ENCODE data around the gene LRRK2.
"Not testable (repeated sequence)": the region's sequence is repeated elsewhere in the genome, so short reads cannot be mapped to it uniquely, and the experiment has no call there.

LRRK2 gene

DNA sequence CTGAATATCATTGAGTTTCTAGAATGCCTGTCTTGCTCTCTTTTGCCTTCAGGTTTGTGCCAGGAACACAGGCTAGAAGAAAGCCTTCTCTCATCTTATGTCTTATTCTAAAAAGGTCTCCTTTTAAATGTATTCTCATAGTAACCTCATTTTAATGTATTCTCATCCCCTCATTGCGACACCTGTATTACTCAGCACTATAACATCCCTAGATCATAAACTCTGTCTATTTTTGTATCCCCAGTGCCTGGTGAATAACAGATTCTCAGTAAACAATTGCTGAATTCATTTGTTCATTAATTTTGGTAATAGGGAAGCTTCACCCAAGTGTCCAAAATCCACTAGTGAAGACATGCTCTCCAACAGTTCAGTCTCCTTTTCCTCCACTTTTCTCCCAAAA, 8.8 kb upstream of the LRRK2 start:
- DNase-seq: no peak

DNA sequence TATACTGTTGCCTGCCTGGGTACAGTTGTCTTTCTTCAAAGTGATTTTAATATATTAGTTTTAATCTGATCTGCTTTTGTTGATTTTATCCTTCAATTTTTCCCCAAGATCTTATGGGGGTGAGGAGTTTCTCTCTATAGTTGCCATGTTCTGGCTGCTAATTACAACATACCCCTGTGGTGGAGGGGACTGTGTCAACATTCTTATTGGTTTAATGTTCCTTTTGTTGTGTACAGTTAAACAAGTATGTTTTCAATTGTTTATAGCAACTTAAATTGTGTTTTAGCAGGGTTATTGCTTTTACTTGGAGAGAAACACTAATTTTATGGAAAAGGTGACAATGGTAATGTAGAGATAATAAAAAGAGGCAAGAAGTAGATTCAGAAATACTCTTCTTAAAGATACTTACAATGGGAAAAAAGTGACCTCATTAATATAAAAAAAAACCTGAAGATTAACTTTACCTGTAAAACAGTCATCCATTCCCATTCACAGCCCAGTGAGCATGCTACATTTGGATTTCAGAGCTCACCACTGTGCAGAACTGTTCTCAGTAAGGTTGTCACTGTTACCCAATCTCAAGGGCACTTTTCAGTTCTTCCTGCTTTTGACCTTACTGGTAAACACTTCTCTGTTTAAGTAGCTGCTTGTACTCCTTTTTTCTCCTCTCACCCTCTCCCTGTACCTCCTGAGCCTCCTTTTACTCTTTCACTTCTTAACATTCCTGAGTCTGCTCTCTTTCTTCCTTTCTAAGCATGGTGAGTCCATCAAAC, 8.1 kb upstream of the LRRK2 start:
- DNase-seq: no peak

DNA sequence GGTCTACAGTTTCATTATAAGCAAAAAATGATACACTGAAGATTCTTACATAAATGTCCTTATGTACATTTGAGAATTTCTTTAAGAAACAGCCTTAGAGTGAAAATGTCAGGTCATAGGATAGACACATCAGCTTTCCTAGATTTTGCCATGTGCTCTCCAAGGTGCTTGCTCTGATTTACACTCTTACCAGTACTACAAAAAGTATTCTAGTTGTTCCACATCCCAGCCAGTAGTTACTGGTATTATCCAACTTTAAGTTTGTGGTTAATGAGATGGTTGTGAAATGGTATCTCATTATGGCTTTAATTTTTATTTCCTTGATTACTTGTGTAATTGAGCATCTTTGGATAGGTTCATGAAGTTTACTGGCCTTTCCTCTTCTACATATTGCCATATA, 5.0 kb upstream of the LRRK2 start:
- DNase-seq: no peak

DNA sequence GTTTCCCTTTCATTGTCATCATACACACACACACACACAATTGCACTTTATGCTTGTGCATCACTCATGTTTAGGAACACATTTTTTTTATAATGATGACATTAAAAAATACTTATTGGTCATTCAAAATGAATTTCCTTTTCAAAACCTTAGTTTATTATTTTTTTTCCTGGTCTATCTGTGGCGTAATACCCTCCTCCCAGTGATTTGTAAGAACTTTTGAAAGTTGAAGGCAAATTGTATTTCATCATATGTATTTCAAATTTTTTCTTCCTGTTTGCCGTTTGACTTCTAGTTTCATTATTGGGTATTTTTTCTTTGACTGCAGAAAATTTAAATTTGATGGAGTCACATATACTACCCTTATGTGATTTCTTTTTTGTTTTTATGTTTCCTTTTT, 2.5 kb upstream of the LRRK2 start:
- no peak for DNase-seq

DNA sequence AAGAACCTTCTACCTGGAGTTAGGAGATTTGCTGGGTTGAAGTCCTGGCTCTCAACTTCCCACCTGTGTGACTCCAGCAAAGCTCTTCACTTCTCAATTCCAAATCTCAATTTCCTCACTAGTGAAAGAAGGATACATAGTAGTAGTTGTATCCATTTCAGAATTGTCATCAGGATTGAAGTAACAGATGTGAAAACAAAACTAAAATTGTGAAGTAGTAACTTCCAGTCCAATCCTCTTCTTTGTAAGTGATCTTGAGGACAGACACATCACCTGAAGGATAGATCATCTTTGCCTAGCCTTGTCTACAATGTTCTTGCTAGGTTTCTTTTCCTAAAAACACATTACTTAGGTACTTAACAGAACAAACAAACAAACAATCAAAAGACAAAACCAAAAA, 1.2 kb upstream of the LRRK2 start:
- DNase-seq: no peak

DNA sequence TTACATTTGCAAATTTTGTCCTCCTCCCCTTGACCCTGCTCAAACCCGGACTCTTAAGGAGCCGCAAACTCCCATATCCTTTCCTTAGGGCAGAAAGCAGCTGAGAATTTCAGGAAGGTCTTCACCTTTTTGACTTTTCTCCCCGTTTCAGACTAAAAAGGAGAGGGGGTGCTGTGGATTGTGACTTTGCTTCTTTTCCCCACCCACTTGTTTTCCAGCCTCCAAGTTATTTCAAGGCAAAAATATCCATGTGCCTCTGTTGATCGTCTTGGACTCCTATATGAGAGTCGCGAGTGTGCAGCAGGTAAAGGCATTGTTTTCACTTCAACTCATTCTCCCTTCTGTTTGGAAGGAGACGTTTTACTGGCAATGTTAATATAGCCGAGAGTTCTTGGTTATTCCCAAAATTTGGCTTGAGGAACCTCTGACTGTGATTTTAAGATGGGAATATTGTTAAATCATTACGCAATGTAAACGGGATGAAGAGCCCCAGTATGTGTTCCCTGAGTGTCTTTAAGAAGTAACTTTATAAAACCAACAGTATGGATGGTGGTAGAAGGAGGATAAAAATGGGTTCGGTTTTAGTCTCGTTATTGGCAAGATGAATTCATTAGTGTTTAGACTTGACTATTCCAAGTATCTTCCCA, 663 bp downstream of the LRRK2 start:
- DNase-seq: no peak

DNA sequence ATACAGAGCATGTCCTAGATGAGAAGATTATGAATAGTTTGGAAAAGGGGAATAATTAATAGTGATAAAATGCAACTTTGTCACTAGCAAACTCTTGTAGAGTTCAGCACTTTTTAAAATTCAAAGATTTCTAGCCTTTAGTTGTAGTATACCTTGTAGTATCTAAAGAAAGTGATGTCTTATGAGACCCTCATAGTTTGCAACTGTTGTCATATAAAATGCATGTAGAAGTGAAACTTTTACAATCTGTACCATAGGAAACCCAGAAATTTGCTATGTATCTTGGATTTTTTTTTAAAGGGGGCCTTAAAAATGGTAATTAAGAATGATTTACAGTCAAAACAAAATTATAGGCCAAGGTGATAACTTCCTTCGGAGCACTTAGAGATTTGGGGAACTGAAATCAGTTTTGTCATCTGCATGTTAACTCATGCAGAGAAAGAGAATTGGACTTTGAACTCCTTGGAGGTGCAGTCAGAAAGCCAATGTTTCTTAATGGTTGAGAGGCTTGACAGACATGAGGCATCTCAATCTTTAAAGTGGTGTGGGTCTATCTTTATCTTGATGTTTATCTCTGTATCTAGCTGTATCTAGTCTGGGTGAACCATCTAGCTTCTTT, 1.3 kb downstream of the LRRK2 start:
- no peak for DNase-seq

DNA sequence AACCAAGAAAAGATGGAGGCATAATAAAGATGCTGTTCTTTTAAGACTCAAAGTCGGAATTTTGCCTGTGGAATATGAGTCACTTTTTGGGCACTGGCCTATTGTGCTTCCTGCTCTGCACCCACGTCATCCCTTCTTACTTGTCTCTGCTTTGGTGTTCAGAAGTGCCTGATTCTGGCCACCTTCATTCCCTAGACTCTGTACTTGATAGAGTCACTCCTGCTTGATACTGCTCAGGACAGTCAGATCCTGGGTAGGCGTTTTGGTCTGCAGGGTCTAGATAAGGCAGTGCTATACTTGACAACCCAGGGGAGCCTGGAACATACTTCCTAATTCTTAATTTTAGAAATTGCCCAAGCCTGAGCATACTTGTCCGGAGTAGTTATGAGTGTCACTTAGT, 1.9 kb downstream of the LRRK2 start:
- DNase-seq: no peak

DNA sequence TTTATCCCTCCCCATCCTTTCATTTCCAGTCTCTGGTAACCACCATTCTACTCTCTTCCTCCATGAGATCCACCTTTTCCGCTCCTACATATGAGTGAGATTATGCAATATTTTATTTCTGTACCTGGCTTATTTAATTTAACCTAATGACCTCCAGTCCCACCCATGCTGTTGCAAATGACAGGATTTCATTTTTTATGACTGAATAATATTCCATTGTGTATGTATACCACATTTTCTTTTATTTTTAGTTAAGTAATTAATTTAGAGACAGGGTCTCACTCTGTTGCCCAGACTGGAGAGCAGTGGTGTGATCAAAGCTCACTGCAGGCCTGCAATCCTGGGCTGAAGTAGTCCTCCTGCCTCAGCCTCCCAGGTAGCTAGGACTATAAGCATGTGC, 2.6 kb downstream of the LRRK2 start:
- no peak for DNase-seq

DNA sequence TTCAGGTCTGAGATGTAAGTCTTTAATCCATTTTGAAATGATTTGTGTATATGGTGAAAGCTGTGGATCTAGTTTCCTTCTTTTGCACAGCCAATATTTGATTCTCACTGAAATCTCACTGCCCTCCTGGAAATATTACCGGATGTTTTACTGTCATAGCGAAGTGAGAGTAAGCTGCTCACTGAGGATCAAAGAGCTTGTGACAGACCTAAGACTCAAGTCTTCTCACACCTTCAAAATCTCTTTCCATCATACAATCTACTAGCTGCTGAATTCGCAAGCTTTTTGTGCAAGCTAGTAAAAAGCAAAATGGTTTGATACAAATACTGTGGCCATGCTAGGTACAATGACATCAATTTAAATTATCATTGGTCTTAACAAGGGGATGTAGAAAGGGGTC, 3.9 kb downstream of the LRRK2 start:
- no peak for DNase-seq

DNA sequence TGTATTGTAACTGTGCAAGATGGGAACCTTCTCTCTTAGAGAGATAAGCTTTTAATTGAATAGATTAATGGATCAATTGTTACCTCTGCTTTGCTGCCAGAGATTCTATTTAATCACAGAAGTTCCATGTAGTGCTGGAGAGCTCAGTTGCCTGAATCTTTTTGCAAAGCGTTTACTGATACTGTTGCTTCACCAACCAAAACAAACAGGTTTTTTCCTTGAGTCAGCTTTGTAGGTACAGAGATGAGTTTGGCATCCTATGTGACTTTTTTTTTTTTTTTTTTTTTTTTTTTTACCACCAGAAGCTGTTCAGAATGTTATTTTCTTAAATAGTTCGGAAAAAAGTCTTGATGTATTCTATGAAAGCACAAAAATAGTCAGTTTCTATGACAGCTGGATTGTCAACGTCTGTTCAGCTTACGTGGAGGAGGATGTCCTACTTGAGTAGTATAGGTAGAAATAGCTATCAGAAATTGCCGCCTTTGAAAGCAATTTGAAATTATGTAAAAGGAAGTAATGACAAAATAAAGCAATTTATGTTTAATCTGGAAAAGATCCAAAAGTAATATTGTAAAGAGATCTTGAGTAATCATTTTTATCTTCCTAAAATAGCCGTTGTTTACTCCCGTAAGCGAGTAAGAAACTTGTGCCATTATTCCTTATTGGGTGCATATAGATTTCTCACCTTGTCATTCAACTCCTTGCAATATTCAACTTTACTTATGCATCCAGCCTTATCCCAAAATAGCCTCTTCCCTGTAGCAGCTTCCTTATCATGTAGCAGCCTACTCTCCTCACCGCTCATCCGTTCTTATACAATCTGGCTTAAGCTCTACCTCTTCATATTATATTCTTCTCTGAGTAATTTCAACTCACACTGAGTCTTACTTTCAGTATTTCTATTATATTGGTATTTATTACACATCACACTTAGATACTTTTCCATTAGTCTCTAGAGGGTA, 5.2 kb downstream of the LRRK2 start:
- no peak for DNase-seq

DNA sequence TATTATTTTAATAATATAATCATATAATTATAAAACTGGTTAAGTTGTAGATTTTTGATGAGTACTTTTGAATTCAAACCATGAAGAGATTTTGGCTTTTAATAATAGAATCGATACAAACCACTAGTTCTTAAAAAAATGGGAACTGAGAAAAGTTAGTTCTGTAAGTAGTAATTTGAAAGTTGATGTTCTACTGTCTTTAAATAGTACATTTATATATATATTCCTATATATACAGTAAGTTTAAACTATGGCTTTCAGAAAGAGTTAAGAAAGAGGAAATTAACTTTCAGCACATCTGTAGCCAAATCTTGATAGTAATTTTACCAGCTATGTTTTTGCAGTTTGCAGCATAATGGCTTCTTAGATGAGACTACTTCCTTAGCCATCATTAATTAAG, 7.8 kb downstream of the LRRK2 start:
- no peak for DNase-seq

DNA sequence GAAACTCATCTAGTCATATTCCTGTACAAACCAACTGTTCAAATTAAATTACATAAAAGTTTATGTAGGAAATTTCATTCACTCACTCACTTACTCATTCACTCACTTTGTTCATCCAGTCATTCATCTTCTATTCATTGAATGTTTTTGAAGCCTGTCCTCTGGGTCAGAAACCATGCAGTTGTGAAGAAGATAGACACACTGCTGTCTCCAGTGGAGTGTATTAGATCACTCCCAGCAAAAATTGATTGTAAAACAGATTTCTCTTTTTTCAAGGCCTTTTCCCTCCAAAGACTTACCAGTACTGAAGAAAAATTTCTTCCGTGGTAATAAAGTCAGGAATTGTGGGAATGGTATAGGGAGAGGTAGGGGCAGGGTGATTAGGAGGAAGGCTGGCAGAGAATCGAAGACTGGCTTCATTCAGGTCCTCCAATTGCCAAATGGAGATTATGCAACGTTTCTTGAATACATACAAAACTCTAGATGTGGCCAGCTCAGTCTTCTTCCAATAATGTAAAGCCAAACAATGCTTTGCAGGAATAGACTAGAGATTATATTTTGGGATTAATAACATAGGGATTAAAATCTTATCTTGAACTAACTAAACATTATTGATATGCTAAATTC, 9.1 kb downstream of the LRRK2 start:
- DNase-seq: no peak

DNA sequence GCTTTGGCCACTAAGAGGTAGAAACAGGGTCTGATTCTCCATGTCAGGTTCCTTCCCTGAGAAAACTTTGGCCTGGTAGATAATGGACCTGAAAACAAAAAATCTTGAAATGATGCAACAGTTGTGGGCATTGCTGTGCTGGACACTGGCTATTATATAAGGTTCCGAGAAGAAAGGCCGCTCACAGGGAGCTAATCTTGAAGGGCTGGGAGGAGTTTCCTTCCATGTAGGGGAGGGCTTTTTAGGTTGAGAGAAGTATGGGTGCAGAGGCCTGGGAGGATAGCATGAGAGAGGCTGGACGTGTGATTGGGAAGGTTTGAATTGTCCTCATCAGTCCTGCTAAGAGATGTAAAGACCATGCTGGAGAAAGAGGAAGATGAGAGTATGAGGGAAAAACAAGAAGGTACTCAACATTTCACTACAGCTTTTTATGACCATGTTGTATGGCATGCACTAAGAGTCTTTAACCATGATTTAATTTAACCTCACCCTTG, 11.6 kb downstream of the LRRK2 start:
- DNase-seq: no peak

DNA sequence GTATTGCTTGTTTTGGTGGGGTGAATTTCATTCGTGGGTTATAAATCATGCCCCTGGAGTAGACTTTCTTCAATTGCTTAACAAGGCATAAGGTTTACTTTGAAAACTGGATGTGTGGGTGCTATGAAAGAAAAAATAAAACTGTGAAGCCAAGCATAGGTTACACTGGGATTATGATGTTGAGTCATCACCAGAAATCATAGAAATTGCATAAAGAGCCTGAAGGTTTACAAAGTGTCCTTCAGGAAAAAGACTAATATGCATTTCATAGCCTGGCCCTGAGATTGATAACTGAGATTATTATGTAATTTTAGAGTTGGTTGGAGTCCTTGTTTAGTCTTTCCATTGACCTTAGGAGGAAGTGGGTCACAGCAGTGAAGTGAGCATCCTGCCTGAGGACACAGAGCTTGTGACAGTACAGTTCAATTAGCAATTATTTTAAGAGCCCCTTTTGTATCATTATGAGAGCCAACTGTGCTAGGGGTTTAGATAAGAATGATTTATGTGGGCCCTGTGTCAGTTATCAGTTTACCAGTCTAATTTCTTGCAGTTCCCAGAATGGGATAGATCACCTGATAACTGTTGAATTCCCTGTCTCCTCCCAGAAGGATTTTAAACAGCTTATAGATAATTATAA, 13.6 kb downstream of the LRRK2 start:
- no peak for DNase-seq

DNA sequence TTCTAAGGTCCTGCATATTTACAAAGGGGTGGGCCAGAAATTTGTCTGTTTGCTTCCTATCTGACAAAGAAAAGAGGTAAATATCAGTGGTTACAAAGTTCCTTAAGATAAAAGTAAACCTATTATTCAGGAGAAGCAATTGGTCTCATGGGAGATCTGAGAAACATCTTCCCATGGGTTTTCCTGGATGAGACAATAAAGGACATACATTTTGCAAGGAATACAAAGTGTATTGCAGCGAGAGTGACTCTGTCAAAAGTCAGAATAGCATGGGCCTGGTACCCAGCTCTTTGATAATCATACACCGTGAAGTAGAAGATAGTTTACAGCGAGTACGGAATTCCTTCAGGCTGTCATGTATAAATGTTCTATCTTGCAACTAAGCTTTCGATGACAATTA, 14.2 kb downstream of the LRRK2 start:
- no peak for DNase-seq

DNA sequence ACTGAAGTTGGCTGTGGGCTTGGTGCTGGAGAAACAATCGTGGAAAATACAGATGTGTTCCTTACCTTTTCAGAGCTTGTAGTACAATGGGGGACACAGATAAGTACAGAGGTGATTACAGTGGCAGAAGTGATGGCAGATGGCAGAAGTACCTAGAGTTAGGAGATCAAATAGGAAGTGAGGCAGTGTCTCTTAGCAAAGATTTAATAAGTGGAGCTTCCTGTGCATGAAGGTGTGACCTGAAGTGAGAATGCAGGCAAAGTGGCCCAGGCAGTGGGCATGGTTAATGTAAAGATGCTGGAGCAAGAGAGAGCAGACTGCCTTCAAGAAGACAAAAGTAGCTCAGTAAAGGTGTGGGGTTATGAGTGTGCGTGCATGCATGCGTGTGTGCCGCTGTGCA, 16.0 kb downstream of the LRRK2 start:
- DNase-seq: no peak

DNA sequence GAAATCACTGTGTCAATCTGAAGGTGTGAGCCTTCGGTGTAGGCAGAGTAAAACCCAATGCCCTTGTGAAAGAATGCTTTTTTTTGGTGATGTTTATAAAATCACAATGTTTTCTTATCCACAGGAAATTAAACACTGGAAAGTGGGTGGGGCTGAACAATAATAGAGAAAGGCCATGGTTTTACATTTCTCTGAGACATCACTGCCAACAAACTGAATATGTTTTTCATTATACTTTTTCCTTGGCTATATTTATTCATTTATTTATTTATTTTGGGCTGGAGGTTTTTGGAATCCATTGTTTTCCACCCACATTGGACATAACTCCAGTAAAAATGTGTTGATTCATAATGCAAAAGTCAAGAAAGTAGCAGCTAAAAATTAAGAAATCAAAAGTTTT, 16.9 kb downstream of the LRRK2 start:
- DNase-seq: no peak

DNA sequence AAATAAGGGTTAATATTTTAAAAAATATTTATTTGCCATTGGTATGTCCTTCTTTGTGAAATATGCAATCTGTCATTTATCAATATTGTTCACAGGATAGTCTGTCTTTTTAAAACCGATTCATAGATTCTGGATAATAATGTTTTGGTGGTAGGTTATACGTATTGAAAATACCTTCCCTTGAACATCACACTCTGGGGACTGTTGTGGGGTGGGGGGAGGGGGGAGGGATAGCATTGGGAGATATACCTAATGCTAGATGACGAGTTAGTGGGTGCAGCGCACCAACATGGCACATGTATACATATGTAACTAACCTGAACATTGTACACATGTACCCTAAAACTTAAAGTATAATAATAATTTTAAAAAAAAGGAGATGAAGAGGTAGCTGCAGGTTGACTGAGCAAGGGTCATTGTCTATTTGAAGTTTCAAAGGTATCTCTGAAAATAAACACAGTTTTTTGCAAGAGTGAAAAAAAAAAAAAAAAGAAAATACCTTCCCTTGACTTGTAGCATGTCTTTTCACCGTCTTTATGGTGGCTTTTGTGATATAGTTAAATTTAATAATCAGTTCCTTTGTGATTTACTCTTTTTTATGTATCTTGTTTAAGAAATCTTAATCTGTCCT, 19.8 kb downstream of the LRRK2 start:
- not testable (repeated sequence) for DNase-seq

DNA sequence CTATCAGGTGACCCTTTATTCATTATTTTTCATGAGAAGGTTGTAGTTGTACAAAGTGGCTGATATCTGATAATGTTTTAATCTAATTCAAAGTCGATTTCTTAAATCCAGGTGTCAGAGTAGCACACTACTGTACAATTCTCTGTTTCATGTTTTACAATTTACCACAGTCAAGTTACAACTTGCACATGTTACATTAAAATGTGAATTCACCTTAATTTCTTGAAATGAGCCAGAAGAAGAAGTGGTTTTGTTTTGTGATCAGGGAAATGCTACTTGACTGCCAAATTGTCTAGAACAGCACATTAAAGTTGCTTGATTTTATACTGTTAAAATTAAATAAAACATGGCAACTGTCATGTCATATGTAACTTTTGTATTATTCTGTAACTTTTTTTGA, 23.2 kb downstream of the LRRK2 start:
- no peak for DNase-seq

DNA sequence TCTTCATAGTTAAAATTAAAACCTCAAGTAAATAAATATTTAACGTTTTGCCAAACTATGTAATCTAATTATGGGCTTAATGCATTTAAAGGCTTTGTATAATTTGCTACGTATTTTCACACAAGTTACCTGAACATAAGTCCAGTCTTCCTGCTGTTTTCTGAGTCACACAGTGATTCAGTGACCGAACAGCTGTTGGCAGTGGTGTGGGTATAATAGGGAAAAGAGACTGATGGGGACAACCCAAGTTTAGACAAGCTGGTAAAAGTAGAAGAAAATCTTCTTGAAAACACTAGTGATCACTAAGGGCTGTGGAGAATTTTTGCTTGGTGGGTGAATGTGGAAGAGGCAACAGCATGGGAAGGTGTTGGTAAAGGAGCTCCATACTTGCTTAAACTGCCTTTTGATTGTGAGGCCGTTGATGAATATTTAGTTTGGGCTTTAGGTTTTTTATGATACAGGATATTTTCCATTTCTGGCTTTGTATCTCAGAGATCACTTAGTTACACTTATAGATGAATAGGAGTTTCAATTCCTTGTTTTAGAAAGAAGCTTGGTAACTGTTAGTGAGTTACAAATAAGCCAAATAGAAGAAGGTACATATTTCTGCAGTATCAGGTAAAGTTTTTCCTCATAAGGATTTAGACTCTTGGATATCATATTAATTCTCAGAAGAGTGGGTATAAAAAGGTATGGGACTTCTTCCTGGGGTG, 23.9 kb downstream of the LRRK2 start:
- DNase-seq: no peak

All from DMS153 (cell line).